ENCODE data around the gene GLT6D1. TPM values are rescaled to one million over a fixed set of nuclear protein-coding genes. Genes with fewer than 3 reads are reported as not detected.
"Not testable (repeated sequence)": the region's sequence is repeated elsewhere in the genome, so short reads cannot be mapped to it uniquely, and the experiment has no call there.

The GLT6D1 gene
- total RNA-seq, 4 donors from 2014 or later, result not detected

GRCh38 chr9:135670721-135671590, 31.6 kb upstream of the GLT6D1 start:
- ATAC-seq (ENCODE audit: low FRiP score), result no peak
- no peak for TF ChIP-seq CTCF (IDR thresholded peaks at IDR 0.05)
- DNase-seq (ENCODE audit: low spot score), result no peak

DNA sequence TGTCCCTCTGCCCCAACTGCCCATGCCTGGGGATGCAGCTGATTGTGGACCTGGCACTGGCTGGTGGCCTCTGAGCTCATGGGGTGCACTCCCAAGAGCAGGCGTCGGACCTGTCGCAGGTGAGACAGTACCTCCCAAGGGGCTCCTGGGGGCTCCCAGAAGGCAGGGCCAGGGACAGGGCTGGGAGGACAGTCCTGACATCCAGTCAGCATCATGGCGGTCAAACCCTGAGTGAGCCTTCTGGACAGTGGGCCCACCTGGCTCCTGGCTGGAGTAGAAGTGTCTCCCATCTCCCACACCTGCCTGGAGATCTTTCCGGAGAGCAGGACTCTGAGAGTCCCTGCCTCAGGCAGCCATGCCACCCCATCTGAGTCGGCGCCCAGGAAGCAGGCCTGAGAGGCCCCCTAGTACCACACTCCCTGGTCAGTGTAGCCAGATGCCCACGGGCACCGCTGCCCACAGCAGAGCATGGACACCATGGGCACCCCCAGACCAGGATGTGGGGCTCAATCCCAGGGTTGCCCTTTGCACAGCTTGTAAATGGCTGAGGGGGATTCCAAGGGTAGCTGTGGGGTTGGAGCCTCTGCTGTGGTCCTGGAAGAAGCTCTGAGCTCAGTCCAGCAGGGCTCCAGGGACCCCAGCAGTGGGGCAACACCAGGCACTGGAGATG, 30.4 kb upstream of the GLT6D1 start:
- TF ChIP-seq CTCF (IDR thresholded peaks at IDR 0.05), result no peak
- no peak for DNase-seq (ENCODE audit: low spot score)
- no peak for ATAC-seq (ENCODE audit: low FRiP score)

DNA sequence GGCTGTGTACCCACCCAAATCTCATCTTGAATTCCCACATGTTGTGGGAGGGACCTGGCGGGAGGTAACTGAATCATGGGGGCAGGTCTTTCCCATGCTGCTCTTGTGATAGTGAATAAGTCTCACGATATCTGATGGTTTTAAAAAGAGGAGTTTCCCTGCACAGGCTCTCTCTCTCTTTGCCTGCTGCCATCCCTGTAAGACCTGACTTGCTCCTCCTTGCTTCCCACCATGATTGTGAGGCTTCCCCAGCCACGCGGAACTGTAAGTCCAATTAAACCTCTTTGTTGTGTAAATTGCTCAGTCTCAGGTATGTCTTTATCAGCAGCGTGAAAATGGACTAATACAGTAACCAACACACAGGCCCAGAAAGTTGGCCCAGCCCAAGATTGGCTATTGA, 29.7 kb upstream of the GLT6D1 start:
- not testable (repeated sequence) for DNase-seq (ENCODE audit: low spot score); ATAC-seq (ENCODE audit: low FRiP score)

DNA sequence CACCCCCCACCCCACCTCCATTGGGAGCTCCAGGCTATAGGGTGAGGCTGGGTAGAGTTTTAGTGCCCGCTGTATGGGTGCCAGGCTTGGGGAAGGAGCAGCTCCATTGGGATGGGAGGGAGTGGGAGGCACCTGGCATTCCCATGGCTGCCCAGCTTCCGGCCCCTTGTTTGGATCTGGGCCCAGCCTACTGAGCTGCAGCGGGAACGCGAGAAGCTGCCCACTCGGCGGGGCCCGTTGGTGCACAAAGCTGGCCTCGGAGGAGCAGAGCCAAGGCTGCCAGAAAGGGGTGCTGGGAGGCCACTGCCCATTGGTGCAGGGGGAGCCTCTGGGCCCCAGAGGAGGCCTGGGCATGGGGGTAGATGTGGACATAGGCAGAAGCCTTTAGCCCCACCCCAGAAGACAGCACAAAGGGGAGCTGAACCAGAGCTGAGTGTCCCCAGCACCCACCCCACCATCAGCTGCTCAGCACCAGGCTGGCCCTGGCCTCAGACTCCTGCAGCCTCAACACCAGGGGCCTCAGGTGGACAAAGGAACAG, 28.2 kb upstream of the GLT6D1 start:
- no peak for TF ChIP-seq CTCF (IDR thresholded peaks at IDR 0.05)
- ATAC-seq (ENCODE audit: low FRiP score) (no peak), DNase-seq (ENCODE audit: low spot score) (no peak)

DNA sequence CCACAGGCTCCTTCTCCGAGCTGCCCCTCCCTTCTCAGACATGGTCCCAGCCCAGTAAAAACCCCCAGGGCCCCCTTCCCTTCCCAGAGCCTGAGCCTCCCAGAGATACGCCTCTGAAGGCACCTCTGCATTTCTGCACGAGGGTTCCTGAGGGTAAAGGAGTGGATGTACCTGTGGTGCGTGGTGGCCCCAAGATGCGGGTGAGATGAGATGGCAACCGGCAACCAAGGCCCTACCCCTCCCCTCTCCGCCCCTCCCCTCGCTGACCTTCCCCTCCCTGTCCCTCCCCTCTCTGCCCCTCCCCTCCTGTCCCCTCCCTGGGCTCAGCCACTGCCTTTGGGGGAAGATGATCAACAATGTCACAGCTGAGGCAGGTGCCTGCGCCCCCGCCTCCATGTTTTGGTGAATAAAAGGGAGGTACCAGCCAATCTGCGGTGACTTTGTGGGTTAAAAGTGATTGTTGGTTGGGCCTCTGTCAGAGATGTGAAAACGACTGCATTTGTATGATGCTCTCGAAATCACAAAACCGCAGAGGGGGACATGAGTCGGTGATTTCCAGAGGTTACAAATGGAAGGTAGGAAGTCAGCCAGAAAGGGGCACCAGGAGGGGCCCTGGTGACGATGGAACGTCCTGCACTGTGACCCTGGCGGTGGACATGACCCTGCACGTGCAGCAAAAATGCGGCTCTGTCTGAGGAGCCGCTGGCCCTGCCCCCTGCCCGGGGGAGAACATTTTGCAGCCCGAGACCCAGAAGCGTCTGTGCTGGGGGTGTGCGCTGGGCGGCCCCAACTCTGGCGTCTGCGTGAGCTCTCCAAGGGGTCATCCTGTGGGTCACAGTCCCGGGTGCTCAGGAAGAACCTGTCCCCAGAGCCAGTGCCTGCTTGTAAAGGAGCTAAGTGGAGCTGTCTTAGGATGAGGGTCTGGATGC, 27.5 kb upstream of the GLT6D1 start:
- DNase-seq (ENCODE audit: low spot score) (no peak), ATAC-seq (ENCODE audit: low FRiP score) (no peak)
- TF ChIP-seq CTCF (IDR thresholded peaks at IDR 0.05), result no peak

DNA sequence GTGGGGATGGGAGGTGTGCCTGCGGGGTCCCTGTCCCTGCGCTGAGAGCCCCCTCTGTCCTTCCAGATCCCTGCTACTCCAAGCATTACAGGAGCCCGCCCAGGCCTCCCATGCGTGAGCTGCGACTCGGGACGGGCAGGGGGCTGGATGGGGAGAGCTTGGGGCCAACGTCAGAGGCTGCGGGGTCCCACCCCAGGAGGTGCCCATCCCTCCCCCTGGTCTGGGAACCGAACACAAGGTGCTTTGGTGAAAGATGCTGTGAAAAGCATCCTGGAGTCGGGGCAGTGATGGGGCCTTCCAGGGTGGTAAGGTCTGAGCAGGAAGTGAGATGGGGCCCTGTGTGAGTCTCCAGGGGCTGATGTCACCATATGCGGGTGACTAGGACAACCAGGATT, 26.5 kb upstream of the GLT6D1 start:
- DNase-seq (ENCODE audit: low spot score), result no peak
- ATAC-seq (ENCODE audit: low FRiP score), result no peak
- no peak for TF ChIP-seq CTCF (IDR thresholded peaks at IDR 0.05)
